Upper lobe of left lung (tissue), 6 donors: ENCODE results near the gene PTX3. TPM values are rescaled to one million over a fixed set of nuclear protein-coding genes. Genes with fewer than 3 reads are reported as not detected.

Experiments
- ATAC-seq, 2 donors: fragments of 200-7000 bp; cut with Tn5 transposase; one replicate each; pipeline ENCODE4 v1.9.1; 2022; ENCODE audit warnings: mild to moderate bottlenecking in 2 of 2, moderate library complexity in 2 of 2; ENCODE audit not compliant: low FRiP score in 2 of 2
- DNase-seq, 2 donors: peaks; one replicate each; pipeline ENCODE4 v3.0.0-alpha.2; 2019 to 2020
- H3K27ac ChIP-seq, 4 donors: fragments of 200-600 bp; sonication (generic); one replicate each; pipeline ENCODE4 v1.5.1; 2016 to 2019
- H3K27me3 ChIP-seq, 4 donors: fragments of 200-600 bp; sonication (generic); one replicate each; pipeline ENCODE4 v1.5.1; 2017 to 2019
- H3K36me3 ChIP-seq, 4 donors: fragments of 200-600 bp; sonication (generic); one replicate each; pipeline ENCODE4 v1.5.1; 2016 to 2019
- H3K4me1 ChIP-seq, 4 donors: fragments of 200-600 bp; sonication (generic); one replicate each; pipeline ENCODE4 v1.5.1; 2018 to 2019
- H3K4me3 ChIP-seq, 4 donors: fragments of 200-600 bp; sonication (generic); one replicate each; pipeline ENCODE4 v1.5.1; 2017 to 2019; ENCODE audit warnings: mild to moderate bottlenecking in 2 of 4, moderate library complexity in 1 of 4
- H3K9me3 ChIP-seq, 4 donors: fragments of 200-600 bp; sonication (generic); one replicate each; pipeline ENCODE4 v1.5.1; 2018 to 2019
- CTCF ChIP-seq, 6 experiments: fragments of 450-650 bp in 4 of 6; fragments of 200-600 bp in 2 of 6; sonication (generic) in 2 of 6; IDR thresholded peaks; one replicate each; pipeline ENCODE4 v1.5.1; 2016 to 2019; ENCODE audit warnings: antibody characterized with exemption in 6 of 6
- EP300 ChIP-seq, 4 donors: sonication (generic); formaldehyde crosslinking; IDR thresholded peaks; one replicate each; pipeline ENCODE4 v1.5.1; 2017; ENCODE audit warnings: antibody characterized with exemption in 4 of 4, control low read depth in 2 of 4
- POLR2A ChIP-seq, 4 donors: fragments of 450-650 bp; IDR thresholded peaks; one replicate each; pipeline ENCODE4 v1.5.1; 2016 to 2017; ENCODE audit warnings: antibody characterized with exemption in 4 of 4, mild to moderate bottlenecking in 2 of 4
- POLR2AphosphoS5 ChIP-seq, 2 donors: sonication (generic); formaldehyde crosslinking; IDR thresholded peaks; one replicate each; pipeline ENCODE4 v1.5.1; 2017; ENCODE audit warnings: antibody characterized with exemption in 2 of 2
- WGBS, 2 donors: methylation state at CpG; one replicate each; pipeline ENCODE4 v1.1.5; 2017 to 2018; 5-methylcytosine and 5-hydroxymethylcytosine counted together
- total RNA-seq, 6 donors: library from RNA; depleted of rRNA in 4 of 6; stranded (reverse); fragments of >200 nt in 4 of 6; gene quantifications; one replicate each; pipeline versions ENCODE4 v1.1.0 to v1.2.1, GENCODE V29; 2016 to 2021
- donor health status: DM: no; HTN: no; CAD: no; lungs with moderate emphysema.
- donor health status: DM: no; HTN: yes; CAD: no; lungs with severe emphysema.

Gene PTX3
- total RNA-seq, 6 donors from 2014 or later, result 2.7 to 20.1 (median 9.4) TPM

DNA sequence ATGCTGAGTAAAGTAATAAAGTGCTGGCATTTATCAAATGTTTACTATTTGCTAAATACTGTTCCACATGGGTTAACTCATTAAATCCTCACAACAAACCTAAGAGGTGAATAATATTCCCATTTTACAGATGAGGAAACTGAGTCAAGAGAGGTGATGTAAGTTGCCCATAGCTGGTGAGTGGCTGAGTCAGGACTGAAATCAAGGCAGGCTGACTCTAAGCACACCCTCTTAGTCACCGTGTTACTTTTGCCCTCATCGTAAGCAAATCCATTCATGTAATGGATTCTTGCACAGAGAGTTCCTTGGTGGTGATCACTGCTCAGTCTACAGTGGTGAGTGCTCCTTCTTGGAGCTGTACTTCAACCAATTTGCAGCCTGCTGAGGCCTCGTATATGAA is 28.9 kb upstream of the PTX3 start:
- H3K4me3 ChIP-seq, result no peak overlapping the region
- no peaks in the 10 kb centered on the region for H3K27me3 ChIP-seq
- TF ChIP-seq EP300 (IDR thresholded peaks at IDR 0.05) (no peak), CTCF (IDR thresholded peaks at IDR 0.05) (no peak), POLR2A (IDR thresholded peaks at IDR 0.05) (no peak), POLR2AphosphoS5 (IDR thresholded peaks at IDR 0.05) (no peak)
- H3K27ac ChIP-seq, result no peak overlapping the region
- peaks cover 0 to 3% (median 0%) of the 10 kb centered on the region in 4 donors for H3K36me3 ChIP-seq
- 73 to 90% methylated on average over 3 of the region's 3 CpGs for WGBS, 2 donors
- peaks cover 0 to 4% (median 0%) of the 10 kb centered on the region in 4 donors for H3K4me1 ChIP-seq
- ATAC-seq (no peak), DNase-seq (no peak)
- H3K9me3 ChIP-seq, result no peaks in the 10 kb centered on the region

GRCh38 chr3:157408499-157409149 is 28.0 kb upstream of the PTX3 start:
- DNase-seq (peak in 1 of 2 donors; percentile 91), ATAC-seq (no peak)
- Histone ChIP-seq H3K4me1 (peaks cover 0 to 4% (median 0%) of the 10 kb centered on the region in 4 donors), H3K4me3 (no peak overlapping the region), H3K27me3 (no peaks in the 10 kb centered on the region), H3K27ac (peak overlapping the region in 1 of 4 donors; percentile 9), H3K36me3 (peaks cover 0 to 3% (median 0%) of the 10 kb centered on the region in 4 donors), H3K9me3 (no peaks in the 10 kb centered on the region)
- TF ChIP-seq EP300 (IDR thresholded peaks at IDR 0.05) (no peak), POLR2A (IDR thresholded peaks at IDR 0.05) (no peak), CTCF (IDR thresholded peaks at IDR 0.05) (no peak), POLR2AphosphoS5 (IDR thresholded peaks at IDR 0.05) (no peak)
- 62 to 71% methylated on average over 4 of the region's 4 CpGs for WGBS, 2 donors

DNA sequence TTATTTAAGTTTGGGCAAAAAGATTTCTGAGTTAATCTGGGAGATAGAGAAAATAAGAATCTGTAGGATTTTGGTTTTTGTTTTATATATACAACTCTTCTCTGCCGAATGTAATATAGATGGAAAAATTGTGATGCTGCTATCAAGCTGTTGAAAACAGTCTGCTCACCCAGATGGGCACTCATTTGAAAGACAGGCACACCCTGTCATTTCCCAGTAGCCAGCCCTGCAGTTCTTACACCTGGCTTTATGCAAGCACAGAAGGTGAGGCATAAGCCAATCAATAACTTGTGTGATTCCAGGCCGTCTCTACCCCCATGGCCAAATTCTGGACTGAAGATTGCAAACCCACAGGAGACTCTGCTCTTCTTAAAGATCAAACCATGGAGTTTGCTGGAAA is 27.1 kb upstream of the PTX3 start:
- no peak for ATAC-seq
- 87 to 98% methylated on average over 2 of the region's 2 CpGs for WGBS, 2 donors
- Histone ChIP-seq H3K4me3 (no peak overlapping the region), H3K27ac (peak overlapping the region in 1 of 4 donors; percentile 9), H3K27me3 (no peaks in the 10 kb centered on the region), H3K9me3 (no peaks in the 10 kb centered on the region), H3K4me1 (peaks cover 0 to 4% (median 0%) of the 10 kb centered on the region in 4 donors), H3K36me3 (peaks cover 0 to 3% (median 0%) of the 10 kb centered on the region in 4 donors)
- no peak for DNase-seq
- TF ChIP-seq POLR2AphosphoS5 (IDR thresholded peaks at IDR 0.05), result no peak
- TF ChIP-seq EP300 (IDR thresholded peaks at IDR 0.05), result no peak
- no peak for TF ChIP-seq POLR2A (IDR thresholded peaks at IDR 0.05)
- TF ChIP-seq CTCF (IDR thresholded peaks at IDR 0.05), result no peak

DNA sequence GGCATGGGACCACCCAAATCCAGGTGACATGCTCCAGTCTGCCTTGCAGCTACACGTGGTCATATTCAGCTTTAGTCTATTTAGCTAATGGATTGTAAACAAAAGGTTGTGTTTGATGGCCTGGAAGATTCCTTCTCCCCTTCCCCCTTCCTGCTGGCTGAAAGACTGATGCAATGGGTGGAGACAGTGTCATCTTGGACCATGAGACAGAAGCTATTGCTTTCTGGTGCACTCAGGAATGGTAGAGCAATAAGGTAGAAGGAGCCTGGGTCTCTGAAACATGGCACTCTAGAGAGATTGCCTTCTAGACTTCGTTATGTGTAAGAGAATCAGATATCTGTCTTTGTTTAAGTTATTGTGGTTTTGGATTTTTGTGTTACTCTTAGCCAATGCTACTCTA is 25.7 kb upstream of the PTX3 start:
- no peak overlapping the region for H3K27ac ChIP-seq
- no peak for DNase-seq
- no peaks in the 10 kb centered on the region for H3K27me3 ChIP-seq
- no peaks in the 10 kb centered on the region for H3K9me3 ChIP-seq
- ATAC-seq, result no peak
- no peak for TF ChIP-seq POLR2A (IDR thresholded peaks at IDR 0.05)
- no peak for TF ChIP-seq CTCF (IDR thresholded peaks at IDR 0.05)
- no peak for TF ChIP-seq EP300 (IDR thresholded peaks at IDR 0.05)
- TF ChIP-seq POLR2AphosphoS5 (IDR thresholded peaks at IDR 0.05), result no peak
- H3K4me3 ChIP-seq, result no peak overlapping the region
- H3K4me1 ChIP-seq, result peaks cover 0 to 4% (median 0%) of the 10 kb centered on the region in 4 donors
- H3K36me3 ChIP-seq, result peaks cover 0 to 3% (median 0%) of the 10 kb centered on the region in 4 donors
- 53 to 57% methylated on average over 2 of the region's 2 CpGs for WGBS, 2 donors
